ENCODE results near the gene PPP2R1B. TPM values are rescaled to one million over a fixed set of nuclear protein-coding genes. Genes with fewer than 3 reads are reported as not detected.

PPP2R1B gene
- total and polyA plus RNA-seq, 2 of the 8 experiments (the other 6 are each of a cell fraction or from before 2014, with no cell fraction given) = 25.8 to 87.0 TPM

DNA sequence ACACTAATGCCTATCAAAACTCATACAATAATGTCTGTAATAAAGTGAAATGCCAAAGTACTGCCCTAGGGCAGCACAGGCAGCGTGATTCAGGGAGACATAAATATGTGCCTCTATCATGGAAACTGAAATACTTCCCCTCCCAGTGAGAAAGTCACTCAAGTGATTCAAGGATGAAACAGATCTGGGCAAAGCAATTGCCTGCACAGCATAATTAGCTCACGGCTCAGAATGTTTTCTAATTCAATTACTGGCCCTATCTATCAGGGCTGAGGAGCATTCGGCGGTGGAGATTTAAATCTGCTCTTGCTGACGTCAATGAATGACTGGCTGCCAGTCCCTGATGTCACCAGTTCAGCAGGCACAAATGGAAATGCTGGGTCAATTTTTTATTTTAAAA is 27.7 kb upstream of the PPP2R1B start:
- H3K27me3 ChIP-seq (replicated peaks in 1 of 4; ENCODE audit: control insufficient read depth in 3 of 4, extremely low read depth in 1 of 4, insufficient read depth in 3 of 4, low read length in 3 of 4) = peaks cover 0 to 1% (median 0%) of the 10 kb centered on the region in 4 experiments; a peak in 1 of 7 replicates
- H2AFZ ChIP-seq (ENCODE audit: low read length) = no peak overlapping the region
- TF ChIP-seq BCL11A (IDR thresholded peaks at IDR 0.05; ENCODE audit: low read depth in 2 of 2, low read length in 2 of 2) = no peak
- no peak overlapping the region for H2BK12ac ChIP-seq (ENCODE audit: low read depth, low read length)
- no peaks in the 10 kb centered on the region for H3K79me1 ChIP-seq (ENCODE audit: low read depth, low read length)
- no peak overlapping the region for H2BK5ac ChIP-seq (ENCODE audit: low read depth, low read length)
- H4K20me1 ChIP-seq (replicated peaks in 1 of 2; ENCODE audit: control insufficient read depth in 1 of 2, insufficient read depth in 2 of 2, low read length in 2 of 2) = no peaks in the 10 kb centered on the region
- no peak overlapping the region for H3K18ac ChIP-seq (ENCODE audit: extremely low read depth, low read length)
- no peak overlapping the region for H4K8ac ChIP-seq (ENCODE audit: extremely low read depth, insufficient read depth, low read length)
- POLR2A ChIA-PET (ENCODE audit: partially characterized antibody) = no interaction called here
- no peak overlapping the region for H3K4me3 ChIP-seq (ENCODE audit: extremely low read depth in 1 of 4, insufficient read depth in 2 of 4, low read depth in 3 of 4, low read length in 4 of 4)
- no peak overlapping the region for H2BK120ac ChIP-seq (replicated peaks; ENCODE audit: low read depth, low read length)
- H3K9me3 ChIP-seq (ENCODE audit: insufficient read depth in 2 of 2, low read depth in 1 of 2, low read length in 1 of 2) = no peaks in the 10 kb centered on the region
- FAIRE-seq (no peak), DNase-seq (ENCODE audit: low read depth in 1 of 2, low spot score in 2 of 2) (no peak)
- 91% methylated on average over 5 of the region's 5 CpGs; no CpG with 5 or more reads in 1 of the 2 experiments for WGBS, 2 experiments (ENCODE audit: extremely low coverage in 1 of 2, insufficient coverage in 1 of 2, insufficient read length in 1 of 2, insufficient replicate concordance in 2 of 2, low coverage in 1 of 2, low lambda C conversion rate in 2 of 2, missing lambda C conversion rate in 1 of 2)
- no peaks in the 10 kb centered on the region for H3K36me3 ChIP-seq (ENCODE audit: control insufficient read depth in 2 of 4, insufficient read depth in 4 of 4, low read length in 3 of 4)
- H3K9ac ChIP-seq (replicated peaks in 1 of 4; ENCODE audit: extremely low read depth in 1 of 4, low read depth in 3 of 4, low read length in 3 of 4) = no peak overlapping the region
- no peak overlapping the region for H3K14ac ChIP-seq (ENCODE audit: insufficient read length)
- H2AK5ac ChIP-seq (ENCODE audit: low read depth, low read length) = no peak overlapping the region
- H2BK15ac ChIP-seq (ENCODE audit: low read length) = no peak overlapping the region
- no peaks in the 10 kb centered on the region for H3K79me2 ChIP-seq (ENCODE audit: control insufficient read depth in 1 of 2, insufficient read depth in 2 of 2, low read length in 2 of 2)
- no peak overlapping the region for H3K4ac ChIP-seq (replicated peaks; ENCODE audit: insufficient read length, low read depth, low read length)
- H4K91ac ChIP-seq (replicated peaks; ENCODE audit: insufficient read length, low read length) = no peak overlapping the region
- H4K5ac ChIP-seq (ENCODE audit: insufficient read length, low read depth, low read length) = no peak overlapping the region
- no peaks in the 10 kb centered on the region; the same call in 1 of the 2 replicates for H3K23me2 ChIP-seq (ENCODE audit: low read depth, low read length)
- H3K56ac ChIP-seq (replicated peaks; ENCODE audit: insufficient read length, low read depth, low read length) = no peak overlapping the region
- no peaks in the 10 kb centered on the region for H3K4me1 ChIP-seq (replicated peaks in 1 of 4; ENCODE audit: control insufficient read depth in 3 of 4, insufficient read depth in 4 of 4, low read length in 3 of 4)
- CTCF ChIA-PET (ENCODE audit: partially characterized antibody) = interaction anchor here (0.6 to 1.9 kb wide), 5 partner anchors 12 to 487 kb away, joined by 3 to 6 read pairs (median 4); no protein-coding TSS in a partner anchor
- H3K27ac ChIP-seq (ENCODE audit: low read depth, low read length) = no peak overlapping the region
- H3K23ac ChIP-seq (ENCODE audit: insufficient read length) = no peak overlapping the region
- no peak overlapping the region for H2BK20ac ChIP-seq (ENCODE audit: low read length)
- no peak overlapping the region for H3K4me2 ChIP-seq (ENCODE audit: insufficient read depth in 1 of 2, low read depth in 2 of 2, low read length in 2 of 2)

Data from H1 (cell line).